H9 (cell line): Measurements from ENCODE around the gene XXYLT1. TPM values are rescaled to one million over a fixed set of nuclear protein-coding genes. Genes with fewer than 3 reads are reported as not detected.

ENCODE experiments used
- DNase-seq: peaks from one replicate; pipeline ENCODE4 v3.0.0-alpha.2; 2017
- H2AFZ ChIP-seq: one replicate; pipeline ENCODE4 v1.6.1; 2013; ENCODE audit warnings: mild to moderate bottlenecking, low read length, control low read depth, moderate library complexity
- H2AK5ac ChIP-seq: 2 replicates; pipeline ENCODE4 v1.6.1; 2013; ENCODE audit warnings: low read length, control low read depth, mixed read lengths; ENCODE audit not compliant: insufficient read length
- H2BK120ac ChIP-seq: one replicate; pipeline ENCODE4 v1.6.1; 2013; ENCODE audit warnings: low read depth, mild to moderate bottlenecking, low read length, control low read depth, inconsistent platforms; ENCODE audit not compliant: poor library complexity, severe bottlenecking
- H2BK12ac ChIP-seq: 2 replicates; pipeline ENCODE4 v1.6.1; 2013; ENCODE audit warnings: low read length, control low read depth, mixed read lengths, low read depth; ENCODE audit not compliant: insufficient read length
- H2BK15ac ChIP-seq: 2 replicates; pipeline ENCODE4 v1.6.1; 2013; ENCODE audit warnings: low read depth, low read length, control low read depth
- H2BK20ac ChIP-seq: one replicate; pipeline ENCODE4 v1.6.1; 2013; ENCODE audit warnings: low read depth, mild to moderate bottlenecking, low read length, control low read depth, inconsistent platforms; ENCODE audit not compliant: poor library complexity, severe bottlenecking
- H2BK5ac ChIP-seq: 2 replicates; pipeline ENCODE4 v1.6.1; 2013; ENCODE audit warnings: low read length, control low read depth, mixed read lengths; ENCODE audit not compliant: insufficient read length
- H3K14ac ChIP-seq: 2 replicates; pipeline ENCODE4 v1.6.1; 2013; ENCODE audit warnings: low read length, control low read depth; ENCODE audit not compliant: insufficient read depth
- H3K18ac ChIP-seq: 2 replicates; pipeline ENCODE4 v1.6.1; 2013; ENCODE audit warnings: low read depth, mild to moderate bottlenecking, mixed read lengths, low read length, control low read depth; ENCODE audit not compliant: insufficient read length
- H3K23ac ChIP-seq: 2 replicates; pipeline ENCODE4 v1.6.1; 2013; ENCODE audit warnings: low read length, control low read depth, mixed read lengths, low read depth; ENCODE audit not compliant: insufficient read length
- H3K23me2 ChIP-seq: 2 replicates; pipeline ENCODE4 v1.6.1; 2013; ENCODE audit warnings: low read depth, mild to moderate bottlenecking, mixed read lengths, low read length, control low read depth; ENCODE audit not compliant: insufficient read length, poor library complexity, severe bottlenecking
- H3K27ac ChIP-seq: 2 replicates; pipeline ENCODE4 v1.5.1; 2013; ENCODE audit warnings: low read length, control low read depth, mixed read lengths, low read depth; ENCODE audit not compliant: insufficient read length
- H3K27me3 ChIP-seq: 2 replicates; pipeline ENCODE4 v1.6.1; 2013; ENCODE audit warnings: low read length, control low read depth, inconsistent platforms; ENCODE audit not compliant: insufficient read depth
- H3K4ac ChIP-seq: 2 replicates; pipeline ENCODE4 v1.6.1; 2013; ENCODE audit warnings: low read depth, mild to moderate bottlenecking, control low read depth, inconsistent platforms, low read length, moderate library complexity
- H3K4me1 ChIP-seq: 2 replicates; pipeline ENCODE4 v1.6.1; 2013; ENCODE audit warnings: low read length, control low read depth, inconsistent platforms; ENCODE audit not compliant: insufficient read depth
- H3K4me2 ChIP-seq: 2 replicates; pipeline ENCODE4 v1.6.1; 2013; ENCODE audit warnings: low read length, control low read depth, mixed read lengths; ENCODE audit not compliant: insufficient read length, insufficient read depth
- H3K56ac ChIP-seq: 2 replicates; pipeline ENCODE4 v1.6.1; 2013; ENCODE audit warnings: low read depth, mild to moderate bottlenecking, mixed read lengths, low read length, control low read depth; ENCODE audit not compliant: insufficient read length
- H3K79me1 ChIP-seq: 2 replicates; pipeline ENCODE4 v1.6.1; 2013; ENCODE audit warnings: low read depth, mild to moderate bottlenecking, moderate library complexity, low read length, control low read depth, inconsistent platforms; ENCODE audit not compliant: insufficient read depth, poor library complexity, severe bottlenecking
- H3K79me2 ChIP-seq: 2 replicates; pipeline ENCODE4 v1.6.1; 2013; ENCODE audit warnings: low read length, control low read depth, inconsistent platforms; ENCODE audit not compliant: insufficient read depth
- H3K9ac ChIP-seq: 2 replicates; pipeline ENCODE4 v1.6.1; 2013; ENCODE audit warnings: low read length, control low read depth, mixed read lengths; ENCODE audit not compliant: insufficient read length; ENCODE audit errors: extremely low read depth
- H3K9me3 ChIP-seq: one replicate; pipeline ENCODE4 v1.6.1; 2013; ENCODE audit warnings: low read depth, low read length, inconsistent platforms; ENCODE audit not compliant: control insufficient read depth
- H3T11ph ChIP-seq: one replicate; pipeline ENCODE4 v1.6.1; 2013; ENCODE audit warnings: mild to moderate bottlenecking, low read length, control low read depth, inconsistent platforms
- H4K20me1 ChIP-seq: one replicate; pipeline ENCODE4 v1.6.1; 2013; ENCODE audit not compliant: control insufficient read depth, insufficient read length, insufficient read depth
- H4K5ac ChIP-seq: 2 replicates; pipeline ENCODE4 v1.6.1; 2013; ENCODE audit warnings: low read depth, mild to moderate bottlenecking, mixed read lengths, low read length, control low read depth; ENCODE audit not compliant: insufficient read length
- H4K8ac ChIP-seq: replicated peaks from 2 replicates; pipeline ENCODE4 v1.6.1; 2013; ENCODE audit warnings: low read length, control low read depth, mixed read lengths, low read depth; ENCODE audit not compliant: insufficient read length
- H4K91ac ChIP-seq: 2 replicates; pipeline ENCODE4 v1.6.1; 2013; ENCODE audit warnings: low read depth, mild to moderate bottlenecking, moderate library complexity, mixed read lengths, low read length, control low read depth; ENCODE audit not compliant: insufficient read length
- H3K27ac Mint-ChIP-seq, 3 experiments: 2 replicates in 2 of 3; 3 replicates in 1 of 3; pipeline ENCODE4 v1.8.0; 2020 to 2021; ENCODE audit warnings: mixed read lengths in 3 of 3, mild to moderate bottlenecking in 1 of 3, moderate library complexity in 1 of 3
- H3K27me3 Mint-ChIP-seq: 2 replicates; pipeline ENCODE4 v1.8.0; 2021; ENCODE audit warnings: low read depth, mild to moderate bottlenecking, moderate library complexity, mixed read lengths
- H3K36me3 Mint-ChIP-seq, 3 experiments: 2 replicates in 2 of 3; 3 replicates in 1 of 3; pipeline ENCODE4 v1.8.0; 2020 to 2021; ENCODE audit warnings: low read depth in 3 of 3, mixed read lengths in 3 of 3; ENCODE audit not compliant: insufficient read depth in 1 of 3
- H3K4me1 Mint-ChIP-seq, 2 experiments: 2 replicates each; pipeline ENCODE4 v1.8.0; 2020; ENCODE audit warnings: mixed read lengths in 2 of 2
- H3K4me3 Mint-ChIP-seq, 2 experiments: 2 replicates in 1 of 2; 3 replicates in 1 of 2; pipeline ENCODE4 v1.8.0; 2020 to 2021; ENCODE audit warnings: mild to moderate bottlenecking in 2 of 2, mixed read lengths in 2 of 2, moderate library complexity in 1 of 2
- H3K9me3 Mint-ChIP-seq, 2 experiments: 2 replicates in 1 of 2; 3 replicates in 1 of 2; pipeline ENCODE4 v1.8.0; 2020; ENCODE audit warnings: mild to moderate bottlenecking in 2 of 2, mixed read lengths in 2 of 2, moderate library complexity in 1 of 2
- WGBS: extraction: QIAGEN DNeasy Blood & Tissue Kit; methylation state at CpG from one replicate; pipeline ENCODE4 v1.1.7; 2013; ENCODE audit warnings: missing lambda C conversion rate, low lambda C conversion rate, mixed read lengths; ENCODE audit not compliant: insufficient read length; ENCODE audit errors: extremely low coverage; 5-methylcytosine and 5-hydroxymethylcytosine counted together
- total RNA-seq: library from RNA; stranded (reverse); gene quantifications from 2 replicates; pipeline ENCODE4 v1.2.1, GENCODE V29; 2021
- TF ChIP-seq, protein P1 (sequence below): fragments of 200-600 bp; sonication (generic); conservative IDR thresholded peaks from 3 replicates; pipeline ENCODE4 v1.8.0; 2021; ENCODE audit warnings: antibody characterized with exemption, mild to moderate bottlenecking

XXYLT1 gene
- total RNA-seq, 1 experiment from 2014 or later: 22.7 TPM

DNA sequence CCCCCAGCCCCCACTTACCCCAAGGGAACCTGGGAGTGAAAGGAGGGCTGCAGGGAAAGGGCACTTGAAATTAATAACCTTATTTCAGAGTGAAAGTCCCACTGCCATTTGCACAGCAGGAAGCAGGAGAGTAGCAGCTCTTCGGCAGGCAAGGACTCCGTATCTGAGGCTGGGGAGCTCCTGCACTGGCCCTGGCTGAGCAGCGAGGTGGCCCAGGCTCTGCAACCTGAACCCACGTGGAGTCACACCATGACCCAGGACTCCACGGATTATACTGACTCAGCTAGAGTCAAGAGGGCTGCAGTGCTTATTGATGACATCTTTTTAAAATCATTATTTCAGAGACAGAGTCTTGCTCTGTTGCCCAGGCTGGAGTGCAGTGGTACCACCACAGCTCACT is 214.5 kb downstream of the XXYLT1 start:
- no CpG with 5 or more reads among the region's 5 CpGs for WGBS
- H3K56ac ChIP-seq: no peak overlapping the region
- Mint-ChIP-seq H3K4me1 (peaks cover 5 to 22% of the 10 kb centered on the region in 2 experiments), H3K27ac (no peak overlapping the region), H3K4me3 (no peak overlapping the region), H3K27me3 (no peaks in the 10 kb centered on the region; the same call in none of the 2 replicates), H3K36me3 (no peaks in the 10 kb centered on the region; a peak in 2 of 7 replicates), H3K9me3 (no peaks in the 10 kb centered on the region)
- H3K4me2 ChIP-seq: no peak overlapping the region
- H3K18ac ChIP-seq: no peak overlapping the region
- H4K5ac ChIP-seq: no peak overlapping the region
- H3K27ac ChIP-seq: no peak overlapping the region
- H3K4me1 ChIP-seq: no peaks in the 10 kb centered on the region
- H2BK20ac ChIP-seq: no peak overlapping the region
- H3K4ac ChIP-seq: no peak overlapping the region
- no peak overlapping the region for H2BK15ac ChIP-seq
- H3K79me1 ChIP-seq: no peaks in the 10 kb centered on the region
- H3K23me2 ChIP-seq: peaks cover 3% of the 10 kb centered on the region
- H3K23ac ChIP-seq: no peak overlapping the region
- no peaks in the 10 kb centered on the region for H4K20me1 ChIP-seq
- no peak overlapping the region for H2AFZ ChIP-seq
- no peak overlapping the region for H3K9ac ChIP-seq
- H3K9me3 ChIP-seq: no peaks in the 10 kb centered on the region
- no peaks in the 10 kb centered on the region for H3K79me2 ChIP-seq
- no peak overlapping the region for H3K14ac ChIP-seq
- H2AK5ac ChIP-seq: no peak overlapping the region
- H2BK12ac ChIP-seq: no peak overlapping the region
- TF ChIP-seq, protein P1, sequence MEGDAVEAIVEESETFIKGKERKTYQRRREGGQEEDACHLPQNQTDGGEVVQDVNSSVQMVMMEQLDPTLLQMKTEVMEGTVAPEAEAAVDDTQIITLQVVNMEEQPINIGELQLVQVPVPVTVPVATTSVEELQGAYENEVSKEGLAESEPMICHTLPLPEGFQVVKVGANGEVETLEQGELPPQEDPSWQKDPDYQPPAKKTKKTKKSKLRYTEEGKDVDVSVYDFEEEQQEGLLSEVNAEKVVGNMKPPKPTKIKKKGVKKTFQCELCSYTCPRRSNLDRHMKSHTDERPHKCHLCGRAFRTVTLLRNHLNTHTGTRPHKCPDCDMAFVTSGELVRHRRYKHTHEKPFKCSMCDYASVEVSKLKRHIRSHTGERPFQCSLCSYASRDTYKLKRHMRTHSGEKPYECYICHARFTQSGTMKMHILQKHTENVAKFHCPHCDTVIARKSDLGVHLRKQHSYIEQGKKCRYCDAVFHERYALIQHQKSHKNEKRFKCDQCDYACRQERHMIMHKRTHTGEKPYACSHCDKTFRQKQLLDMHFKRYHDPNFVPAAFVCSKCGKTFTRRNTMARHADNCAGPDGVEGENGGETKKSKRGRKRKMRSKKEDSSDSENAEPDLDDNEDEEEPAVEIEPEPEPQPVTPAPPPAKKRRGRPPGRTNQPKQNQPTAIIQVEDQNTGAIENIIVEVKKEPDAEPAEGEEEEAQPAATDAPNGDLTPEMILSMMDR: no peak
- no peak overlapping the region for H2BK120ac ChIP-seq
- no peak overlapping the region for H2BK5ac ChIP-seq
- no peak overlapping the region for H4K8ac ChIP-seq
- H3K27me3 ChIP-seq: no peaks in the 10 kb centered on the region
- H4K91ac ChIP-seq: no peak overlapping the region
- DNase-seq: no peak
- H3T11ph ChIP-seq: no peak overlapping the region
